GM23338 (cell line): ENCODE data around the gene LARP1B. TPM values are rescaled to one million over a fixed set of nuclear protein-coding genes. Genes with fewer than 3 reads are reported as not detected.

Source experiments
- ATAC-seq: fragments of 200-7000 bp; cut with Tn5 transposase; 3 replicates; pipeline ENCODE4 v1.9.1; 2020
- DNase-seq: peaks from one replicate; pipeline ENCODE4 v3.0.0-alpha.2; 2015; ENCODE audit warnings: low spot score
- H2AFZ ChIP-seq: fragments of 200-600 bp; sonication (generic); 2 replicates; pipeline ENCODE4 v1.8.0; 2016; ENCODE audit warnings: antibody characterized with exemption, mild to moderate bottlenecking, moderate library complexity
- H3F3A ChIP-seq: fragments of 200-600 bp; sonication (generic); replicated peaks from 2 replicates; pipeline ENCODE4 v1.8.0; 2017; ENCODE audit warnings: antibody characterized with exemption, mixed run types, low read depth
- H3K27ac ChIP-seq: fragments of 200-600 bp; sonication (generic); 2 replicates; pipeline ENCODE4 v1.6.1; 2016; ENCODE audit warnings: low read depth
- H3K27me3 ChIP-seq: fragments of 200-600 bp; sonication (generic); 2 replicates; pipeline ENCODE4 v1.8.0; 2016; ENCODE audit warnings: mild to moderate bottlenecking, mixed run types, moderate library complexity; ENCODE audit not compliant: insufficient read depth
- H3K36me3 ChIP-seq: fragments of 200-600 bp; sonication (generic); 2 replicates; pipeline ENCODE4 v1.8.0; 2016; ENCODE audit warnings: mild to moderate bottlenecking; ENCODE audit not compliant: insufficient read depth
- H3K4me1 ChIP-seq: fragments of 200-600 bp; sonication (generic); 2 replicates; pipeline ENCODE4 v1.8.0; 2016; ENCODE audit warnings: mild to moderate bottlenecking, moderate library complexity; ENCODE audit not compliant: insufficient read depth
- H3K4me2 ChIP-seq: fragments of 200-600 bp; sonication (generic); 2 replicates; pipeline ENCODE4 v1.7.1; 2017; ENCODE audit warnings: mixed run types
- H3K4me3 ChIP-seq: fragments of 200-600 bp; sonication (generic); 2 replicates; pipeline ENCODE4 v1.6.1; 2016; ENCODE audit warnings: mixed run types
- H3K79me2 ChIP-seq: fragments of 200-600 bp; sonication (generic); replicated peaks from 2 replicates; pipeline ENCODE4 v1.8.0; 2017; ENCODE audit warnings: mild to moderate bottlenecking; ENCODE audit not compliant: insufficient read depth
- H3K9me2 ChIP-seq: fragments of 200-600 bp; sonication (generic); 2 replicates; pipeline ENCODE4 v1.8.0; 2017; ENCODE audit not compliant: insufficient read depth
- H4K20me1 ChIP-seq: fragments of 200-600 bp; sonication (generic); replicated peaks from 2 replicates; pipeline ENCODE4 v1.8.0; 2017; ENCODE audit warnings: mild to moderate bottlenecking; ENCODE audit not compliant: insufficient read depth
- H3K27ac Mint-ChIP-seq: 2 replicates; pipeline ENCODE4 v1.8.0; 2020; ENCODE audit warnings: inconsistent platforms, mild to moderate bottlenecking, moderate library complexity, mixed read lengths
- H3K27me3 Mint-ChIP-seq: 3 replicates; pipeline ENCODE4 v1.8.0; 2022; ENCODE audit warnings: low read depth, mild to moderate bottlenecking, moderate library complexity, mixed read lengths, inconsistent platforms; ENCODE audit not compliant: insufficient read depth, poor library complexity
- H3K36me3 Mint-ChIP-seq: 3 replicates; pipeline ENCODE4 v1.8.0; 2021; ENCODE audit warnings: low read depth, mild to moderate bottlenecking, inconsistent platforms, moderate library complexity, mixed read lengths
- H3K4me1 Mint-ChIP-seq: 3 replicates; pipeline ENCODE4 v1.8.0; 2020; ENCODE audit warnings: mild to moderate bottlenecking, inconsistent platforms, mixed read lengths
- H3K4me3 Mint-ChIP-seq: 3 replicates; pipeline ENCODE4 v1.8.0; 2021; ENCODE audit warnings: moderate library complexity, mild to moderate bottlenecking, inconsistent platforms, mixed read lengths
- H3K9me3 Mint-ChIP-seq: 3 replicates; pipeline ENCODE4 v1.8.0; 2020; ENCODE audit warnings: moderate library complexity, mild to moderate bottlenecking, inconsistent platforms, mixed read lengths
- EZH2phosphoT487 ChIP-seq: fragments of 200-600 bp; sonication (generic); IDR thresholded peaks from one replicate; pipeline ENCODE4 v1.8.1; 2018; ENCODE audit warnings: antibody characterized with exemption; ENCODE audit not compliant: unreplicated experiment
- NANOG ChIP-seq: IDR thresholded peaks from 2 replicates; pipeline ENCODE4 v1.6.1; 2016; ENCODE audit warnings: antibody characterized with exemption, borderline replicate concordance
- STAT1 ChIP-seq: IDR thresholded peaks from one replicate; pipeline ENCODE4 v1.6.1; 2016; ENCODE audit warnings: antibody characterized with exemption; ENCODE audit not compliant: unreplicated experiment
- ZNF331 ChIP-seq: fragments of 250-450 bp; sonication (Bioruptor Pico); IDR thresholded peaks from 2 replicates; pipeline ENCODE4 v1.5.0; 2020; ENCODE audit warnings: low read depth, mild to moderate bottlenecking, moderate library complexity
- polyA plus RNA-seq: library from polyadenylated mRNA; unstranded; fragments of >200 nt; fragmentation: Nextera tagmentation; extraction: Ambion mirVana; gene quantifications from 2 replicates; pipeline ENCODE4 v1.2.1, GENCODE V29; 2016
- total RNA-seq: library from RNA; depleted of rRNA; stranded (reverse); fragments of >200 nt; shearing (Covaris generic); gene quantifications from 2 replicates; pipeline ENCODE4 v1.2.3, GENCODE V29; 2014
- TF ChIP-seq, protein P1 (sequence below): fragments of 250-450 bp; sonication (Bioruptor Pico); IDR thresholded peaks from 2 replicates; pipeline ENCODE4 v1.5.0; 2020; ENCODE audit warnings: mild to moderate bottlenecking, moderate library complexity
- TF ChIP-seq, protein P2 (sequence below), 2 experiments: fragments of 200-600 bp in 1 of 2; sonication (generic) in 1 of 2; conservative IDR thresholded peaks; 2 replicates each; pipeline versions ENCODE4 v1.5.1 to v1.6.1; 2016 to 2017; ENCODE audit warnings: antibody characterized with exemption in 2 of 2, low read depth in 2 of 2, mild to moderate bottlenecking in 2 of 2, moderate library complexity in 1 of 2

The LARP1B gene
- total and polyA plus RNA-seq, 2 experiments from 2014 or later = 42.5 to 45.4 TPM

- no peak overlapping the region for H3K4me3 Mint-ChIP-seq
- peaks cover 6% of the 10 kb centered on the region; the same call in 1 of the 3 replicates for H3K36me3 Mint-ChIP-seq
- H3K9me2 ChIP-seq = no peaks in the 10 kb centered on the region
- no peaks in the 10 kb centered on the region for H3K4me1 ChIP-seq
- no peak for DNase-seq
- H3K4me3 ChIP-seq = no peak overlapping the region
- H3K36me3 ChIP-seq = no peaks in the 10 kb centered on the region
- no peaks in the 10 kb centered on the region for H3K79me2 ChIP-seq
- H3K4me2 ChIP-seq = no peak overlapping the region
- H3K27me3 ChIP-seq = no peaks in the 10 kb centered on the region
- no peak for ATAC-seq
- peaks cover 1% of the 10 kb centered on the region for H3K27me3 Mint-ChIP-seq
- H3K4me1 Mint-ChIP-seq = no peaks in the 10 kb centered on the region
- TF ChIP-seq, protein P1, sequence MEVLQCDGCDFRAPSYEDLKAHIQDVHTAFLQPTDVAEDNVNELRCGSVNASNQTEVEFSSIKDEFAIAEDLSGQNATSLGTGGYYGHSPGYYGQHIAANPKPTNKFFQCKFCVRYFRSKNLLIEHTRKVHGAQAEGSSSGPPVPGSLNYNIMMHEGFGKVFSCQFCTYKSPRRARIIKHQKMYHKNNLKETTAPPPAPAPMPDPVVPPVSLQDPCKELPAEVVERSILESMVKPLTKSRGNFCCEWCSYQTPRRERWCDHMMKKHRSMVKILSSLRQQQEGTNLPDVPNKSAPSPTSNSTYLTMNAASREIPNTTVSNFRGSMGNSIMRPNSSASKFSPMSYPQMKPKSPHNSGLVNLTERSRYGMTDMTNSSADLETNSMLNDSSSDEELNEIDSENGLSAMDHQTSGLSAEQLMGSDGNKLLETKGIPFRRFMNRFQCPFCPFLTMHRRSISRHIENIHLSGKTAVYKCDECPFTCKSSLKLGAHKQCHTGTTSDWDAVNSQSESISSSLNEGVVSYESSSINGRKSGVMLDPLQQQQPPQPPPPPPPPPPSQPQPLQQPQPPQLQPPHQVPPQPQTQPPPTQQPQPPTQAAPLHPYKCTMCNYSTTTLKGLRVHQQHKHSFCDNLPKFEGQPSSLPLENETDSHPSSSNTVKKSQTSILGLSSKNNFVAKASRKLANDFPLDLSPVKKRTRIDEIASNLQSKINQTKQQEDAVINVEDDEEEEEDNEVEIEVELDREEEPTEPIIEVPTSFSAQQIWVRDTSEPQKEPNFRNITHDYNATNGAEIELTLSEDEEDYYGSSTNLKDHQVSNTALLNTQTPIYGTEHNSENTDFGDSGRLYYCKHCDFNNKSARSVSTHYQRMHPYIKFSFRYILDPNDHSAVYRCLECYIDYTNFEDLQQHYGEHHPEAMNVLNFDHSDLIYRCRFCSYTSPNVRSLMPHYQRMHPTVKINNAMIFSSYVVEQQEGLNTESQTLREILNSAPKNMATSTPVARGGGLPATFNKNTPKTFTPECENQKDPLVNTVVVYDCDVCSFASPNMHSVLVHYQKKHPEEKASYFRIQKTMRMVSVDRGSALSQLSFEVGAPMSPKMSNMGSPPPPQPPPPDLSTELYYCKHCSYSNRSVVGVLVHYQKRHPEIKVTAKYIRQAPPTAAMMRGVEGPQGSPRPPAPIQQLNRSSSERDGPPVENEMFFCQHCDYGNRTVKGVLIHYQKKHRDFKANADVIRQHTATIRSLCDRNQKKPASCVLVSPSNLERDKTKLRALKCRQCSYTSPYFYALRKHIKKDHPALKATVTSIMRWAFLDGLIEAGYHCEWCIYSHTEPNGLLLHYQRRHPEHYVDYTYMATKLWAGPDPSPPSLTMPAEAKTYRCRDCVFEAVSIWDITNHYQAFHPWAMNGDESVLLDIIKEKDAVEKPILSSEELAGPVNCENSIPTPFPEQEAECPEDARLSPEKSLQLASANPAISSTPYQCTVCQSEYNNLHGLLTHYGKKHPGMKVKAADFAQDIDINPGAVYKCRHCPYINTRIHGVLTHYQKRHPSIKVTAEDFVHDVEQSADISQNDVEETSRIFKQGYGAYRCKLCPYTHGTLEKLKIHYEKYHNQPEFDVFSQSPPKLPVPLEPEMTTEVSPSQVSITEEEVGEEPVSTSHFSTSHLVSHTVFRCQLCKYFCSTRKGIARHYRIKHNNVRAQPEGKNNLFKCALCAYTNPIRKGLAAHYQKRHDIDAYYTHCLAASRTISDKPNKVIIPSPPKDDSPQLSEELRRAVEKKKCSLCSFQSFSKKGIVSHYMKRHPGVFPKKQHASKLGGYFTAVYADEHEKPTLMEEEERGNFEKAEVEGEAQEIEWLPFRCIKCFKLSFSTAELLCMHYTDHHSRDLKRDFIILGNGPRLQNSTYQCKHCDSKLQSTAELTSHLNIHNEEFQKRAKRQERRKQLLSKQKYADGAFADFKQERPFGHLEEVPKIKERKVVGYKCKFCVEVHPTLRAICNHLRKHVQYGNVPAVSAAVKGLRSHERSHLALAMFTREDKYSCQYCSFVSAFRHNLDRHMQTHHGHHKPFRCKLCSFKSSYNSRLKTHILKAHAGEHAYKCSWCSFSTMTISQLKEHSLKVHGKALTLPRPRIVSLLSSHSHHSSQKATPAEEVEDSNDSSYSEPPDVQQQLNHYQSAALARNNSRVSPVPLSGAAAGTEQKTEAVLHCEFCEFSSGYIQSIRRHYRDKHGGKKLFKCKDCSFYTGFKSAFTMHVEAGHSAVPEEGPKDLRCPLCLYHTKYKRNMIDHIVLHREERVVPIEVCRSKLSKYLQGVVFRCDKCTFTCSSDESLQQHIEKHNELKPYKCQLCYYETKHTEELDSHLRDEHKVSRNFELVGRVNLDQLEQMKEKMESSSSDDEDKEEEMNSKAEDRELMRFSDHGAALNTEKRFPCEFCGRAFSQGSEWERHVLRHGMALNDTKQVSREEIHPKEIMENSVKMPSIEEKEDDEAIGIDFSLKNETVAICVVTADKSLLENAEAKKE (CRISPR knock-in tag) = no peak
- TF ChIP-seq STAT1 (no peak), EZH2phosphoT487 (no peak), NANOG (no peak), ZNF331 (CRISPR knock-in tag) (no peak)
- TF ChIP-seq, protein P2, sequence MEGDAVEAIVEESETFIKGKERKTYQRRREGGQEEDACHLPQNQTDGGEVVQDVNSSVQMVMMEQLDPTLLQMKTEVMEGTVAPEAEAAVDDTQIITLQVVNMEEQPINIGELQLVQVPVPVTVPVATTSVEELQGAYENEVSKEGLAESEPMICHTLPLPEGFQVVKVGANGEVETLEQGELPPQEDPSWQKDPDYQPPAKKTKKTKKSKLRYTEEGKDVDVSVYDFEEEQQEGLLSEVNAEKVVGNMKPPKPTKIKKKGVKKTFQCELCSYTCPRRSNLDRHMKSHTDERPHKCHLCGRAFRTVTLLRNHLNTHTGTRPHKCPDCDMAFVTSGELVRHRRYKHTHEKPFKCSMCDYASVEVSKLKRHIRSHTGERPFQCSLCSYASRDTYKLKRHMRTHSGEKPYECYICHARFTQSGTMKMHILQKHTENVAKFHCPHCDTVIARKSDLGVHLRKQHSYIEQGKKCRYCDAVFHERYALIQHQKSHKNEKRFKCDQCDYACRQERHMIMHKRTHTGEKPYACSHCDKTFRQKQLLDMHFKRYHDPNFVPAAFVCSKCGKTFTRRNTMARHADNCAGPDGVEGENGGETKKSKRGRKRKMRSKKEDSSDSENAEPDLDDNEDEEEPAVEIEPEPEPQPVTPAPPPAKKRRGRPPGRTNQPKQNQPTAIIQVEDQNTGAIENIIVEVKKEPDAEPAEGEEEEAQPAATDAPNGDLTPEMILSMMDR (conservative IDR thresholded peaks at IDR 0.05; ENCODE audit: low read depth in 2 of 2) = no peak
- H3K27ac ChIP-seq = no peak overlapping the region
- H2AFZ ChIP-seq = no peak overlapping the region
- no peaks in the 10 kb centered on the region; the same call in 1 of the 2 replicates for H3F3A ChIP-seq
- H3K27ac Mint-ChIP-seq = no peak overlapping the region
- no peaks in the 10 kb centered on the region for H3K9me3 Mint-ChIP-seq
- no peaks in the 10 kb centered on the region for H4K20me1 ChIP-seq
These were observed 29.2 kb upstream of the LARP1B start for GRCh38 chr4:128031756-128032384.
